H1 (cell line): ENCODE data around the gene UGT1A10.

Experiments used
- CTCF ChIP-seq, 3 experiments: IDR thresholded peaks; 1 replicate in 2 of 3; 2 replicates in 1 of 3; pipeline versions ENCODE4 v1.5.1 to v1.6.1; 2011; ENCODE audit warnings: low read length in 3 of 3, mild to moderate bottlenecking in 3 of 3, inconsistent platforms in 2 of 3, low read depth in 1 of 3, moderate library complexity in 1 of 3; ENCODE audit not compliant: insufficient read depth in 1 of 3; ENCODE audit errors: control extremely low read depth in 1 of 3
- POLR2AphosphoS5 ChIP-seq: IDR thresholded peaks from 2 replicates; pipeline ENCODE4 v1.6.1; 2011; ENCODE audit warnings: low read depth, low read length
- RAD21 ChIP-seq, 2 experiments: IDR thresholded peaks in 1 of 2; conservative IDR thresholded peaks in 1 of 2; 2 replicates each; pipeline ENCODE4 v1.6.1; 2011; ENCODE audit warnings: low read depth in 2 of 2, low read length in 2 of 2, improper control_type of control experiment in 1 of 2, inconsistent platforms in 1 of 2, mild to moderate bottlenecking in 1 of 2, moderate library complexity in 1 of 2

- TF ChIP-seq CTCF (IDR thresholded peaks at IDR 0.05; ENCODE audit: control extremely low read depth in 1 of 3, insufficient read depth in 1 of 3, low read depth in 1 of 3, low read length in 3 of 3), result no peak
- TF ChIP-seq POLR2AphosphoS5, result no peak
- no peak for TF ChIP-seq RAD21 (IDR thresholded peaks at IDR 0.05 in 1 of 2, conservative IDR thresholded peaks at IDR 0.05 in 1 of 2; ENCODE audit: low read depth in 2 of 2, low read length in 2 of 2)
These were observed 22.4 kb downstream of the UGT1A10 start for GRCh38 chr2:233658610-233659009.
